IPS DF 4.7 (cell line): Measurements from ENCODE around the gene RAD51B.
"Not testable (repeated sequence)": the region's sequence is repeated elsewhere in the genome, so short reads cannot be mapped to it uniquely, and the experiment has no call there.

Experiments used
- DNase-seq: peaks from one replicate; pipeline ENCODE4 v3.0.0-alpha.2; 2013; ENCODE audit warnings: low spot score; ENCODE audit errors: extremely low read depth

RAD51B gene

DNA sequence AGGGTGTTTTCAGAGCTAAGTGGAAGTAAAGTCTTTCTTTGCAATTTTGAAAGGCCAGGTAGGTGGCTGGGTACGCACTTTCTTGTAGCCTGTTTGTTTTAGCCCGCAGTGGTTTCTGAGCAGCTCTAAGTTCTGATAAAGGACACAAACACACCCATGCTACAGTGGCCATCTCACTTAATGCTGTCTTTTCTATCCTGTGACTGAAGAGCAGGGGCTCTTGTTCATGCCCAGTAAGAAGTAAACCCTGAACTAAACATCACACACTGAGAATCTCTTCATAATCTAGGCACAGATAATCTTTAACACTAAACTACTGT lies 427.2 kb downstream of the RAD51B start:
- no peak for DNase-seq

GRCh38 chr14:68247274-68247673 lies 427.7 kb downstream of the RAD51B start:
- no peak for DNase-seq

GRCh38 chr14:68247676-68248268 lies 428.2 kb downstream of the RAD51B start:
- DNase-seq = no peak

DNA sequence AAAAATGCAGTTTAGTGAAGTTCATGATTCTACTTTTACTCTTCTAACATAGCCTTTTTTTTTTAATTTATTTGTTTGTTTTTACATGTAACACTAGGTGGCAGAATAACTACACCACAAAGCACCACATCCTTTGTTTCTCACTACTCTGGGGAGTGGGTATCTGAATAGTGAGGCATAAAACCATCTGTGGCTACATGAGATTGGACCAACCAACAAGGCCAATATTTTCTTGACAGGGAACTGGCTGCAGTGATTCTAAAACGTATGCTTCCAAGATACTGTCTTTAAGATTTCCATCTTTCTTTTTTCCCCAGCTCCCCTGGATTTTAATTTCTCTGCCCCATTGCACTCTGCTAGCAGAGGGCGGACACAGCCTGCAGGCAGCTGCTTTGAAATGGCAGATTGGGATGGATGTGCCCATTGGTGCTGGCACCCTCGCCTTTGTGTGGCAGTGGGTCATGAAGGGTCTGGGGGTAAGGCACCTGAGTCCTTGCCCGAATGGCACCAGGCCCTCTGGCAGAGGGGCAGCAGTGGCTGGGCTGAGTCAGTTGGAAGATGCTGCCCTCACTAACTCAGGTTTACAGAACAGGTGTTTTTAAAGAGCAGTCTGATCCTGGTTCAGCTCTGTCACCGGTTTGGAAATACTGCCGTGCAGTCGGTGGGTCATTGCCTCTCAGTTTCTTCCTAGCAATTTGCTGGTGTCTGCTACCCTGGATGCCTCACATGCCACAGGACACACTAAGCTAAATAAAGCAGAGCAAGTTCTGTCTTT lies 429.1 kb downstream of the RAD51B start:
- DNase-seq = no peak

DNA sequence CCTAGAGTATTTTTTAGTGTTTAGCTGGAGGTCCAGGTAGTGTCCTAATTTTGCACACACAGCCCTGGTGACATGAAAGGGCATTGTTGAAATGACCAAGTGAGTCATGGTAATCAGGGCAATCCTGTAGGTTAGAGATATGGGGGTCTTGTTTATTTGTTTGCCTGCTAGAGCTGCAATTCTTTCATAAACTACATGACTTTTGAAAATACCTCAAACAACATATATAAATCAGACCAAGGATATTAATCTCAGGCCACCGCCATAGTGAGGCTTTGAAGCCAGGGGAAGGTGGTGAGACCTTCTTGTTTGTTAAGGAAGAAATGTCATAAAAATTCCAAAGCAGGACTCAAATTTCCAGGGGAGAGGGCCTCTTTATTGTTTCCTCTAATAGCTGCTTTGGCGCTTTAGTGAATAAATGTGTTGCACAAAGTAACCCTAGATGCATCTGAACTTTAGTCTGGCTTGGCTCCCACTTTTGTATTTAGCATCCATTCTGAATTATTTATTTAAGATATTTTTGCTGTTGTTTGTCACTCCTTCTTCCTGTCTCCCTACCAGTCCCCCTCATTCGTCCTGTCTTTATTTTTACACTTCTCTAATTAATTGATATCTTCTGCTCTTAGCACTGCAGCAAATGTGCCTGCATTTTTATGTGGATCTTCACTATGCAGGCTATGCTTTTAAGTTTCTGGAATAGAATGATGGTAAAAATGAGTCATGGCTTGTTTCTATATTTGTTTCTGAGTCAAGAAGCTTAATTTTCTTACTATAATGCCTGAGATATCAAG lies 430.3 kb downstream of the RAD51B start:
- DNase-seq = no peak

DNA sequence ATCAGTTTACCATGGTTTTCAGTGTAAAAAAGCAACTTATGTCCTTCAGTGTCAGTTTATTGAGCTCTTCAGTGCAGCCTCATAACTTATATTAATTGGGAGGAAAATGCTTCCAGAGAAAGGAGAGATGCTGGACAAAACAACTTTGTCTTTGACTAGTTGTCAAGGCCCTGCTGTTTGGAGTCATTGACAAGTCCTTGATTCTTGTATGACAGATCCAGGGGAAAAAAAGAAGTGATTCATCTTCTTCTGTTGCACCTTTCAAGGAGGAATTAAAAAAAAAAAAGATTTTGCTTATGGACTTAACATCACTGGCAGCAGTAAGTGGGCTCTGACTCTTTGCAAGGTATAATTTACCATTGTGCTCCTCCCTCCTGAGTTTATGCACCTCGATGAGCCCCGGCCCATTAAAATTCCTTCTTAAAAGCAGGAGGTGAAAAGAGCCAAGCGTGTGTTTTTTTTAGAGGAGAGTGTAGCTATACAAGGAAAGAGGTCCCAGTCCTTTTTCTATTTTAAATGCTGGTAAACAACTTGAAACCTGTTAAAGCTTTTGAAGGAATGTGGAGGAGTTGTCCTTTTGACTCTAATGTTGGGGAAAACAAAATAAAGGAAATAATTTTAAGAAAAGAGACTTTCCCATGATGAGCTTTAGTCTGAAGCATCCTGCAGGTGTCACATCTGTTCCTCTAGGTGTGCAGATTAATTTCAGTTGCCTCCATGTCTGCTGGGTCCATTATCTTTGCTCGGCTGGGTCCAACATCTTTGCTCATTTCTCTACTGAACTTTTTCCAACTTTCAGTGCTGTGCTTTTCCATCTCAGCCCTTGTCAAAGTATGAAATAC lies 431.6 kb downstream of the RAD51B start:
- no peak for DNase-seq

GRCh38 chr14:68251769-68252100 lies 432.2 kb downstream of the RAD51B start:
- no peak for DNase-seq

- no peak for DNase-seq
Observed at GRCh38 chr14:68253160-68253780, 433.7 kb downstream of the RAD51B start.

- no peak for DNase-seq
Observed at GRCh38 chr14:68253878-68254528, 434.4 kb downstream of the RAD51B start.

DNA sequence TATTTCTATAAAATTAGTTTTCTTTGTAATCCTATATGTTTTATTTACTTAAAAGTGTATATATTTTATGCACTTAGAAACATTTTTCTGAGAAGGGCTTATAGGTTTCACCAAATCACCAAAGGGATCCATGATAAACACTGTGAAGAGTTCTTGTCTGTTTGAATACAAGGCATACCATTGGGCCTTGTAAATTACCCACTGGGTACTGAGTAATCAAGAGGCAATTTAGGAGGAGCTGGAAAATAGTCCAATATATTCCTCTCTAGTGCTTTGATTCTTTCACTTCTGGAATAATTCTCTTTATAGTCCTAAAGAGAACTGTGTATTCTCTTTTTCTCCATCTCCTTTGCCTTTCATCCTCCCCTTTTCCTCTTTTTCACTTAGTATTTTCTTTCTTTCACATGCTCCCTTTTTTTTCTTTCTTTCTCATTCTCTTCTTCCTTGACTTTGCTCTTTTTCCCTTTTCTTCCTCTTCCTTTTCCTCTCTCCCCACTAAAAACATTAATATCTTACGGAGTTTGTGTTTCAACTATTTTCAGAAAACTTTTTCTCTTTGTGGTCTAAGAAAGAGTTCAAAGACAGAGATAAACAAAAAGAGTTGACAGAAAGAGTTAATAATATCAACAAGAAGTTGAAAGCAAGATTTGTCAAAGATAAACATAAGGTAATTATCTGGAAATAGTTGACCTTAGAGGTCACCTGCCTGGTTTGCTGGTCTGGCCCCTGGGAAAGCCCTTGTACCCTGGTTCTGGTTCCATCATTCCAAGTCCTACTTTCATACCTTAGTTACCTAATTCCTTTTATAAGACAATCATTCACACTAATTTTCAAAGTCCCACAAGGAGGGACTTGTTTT lies 435.3 kb downstream of the RAD51B start:
- no peak for DNase-seq

DNA sequence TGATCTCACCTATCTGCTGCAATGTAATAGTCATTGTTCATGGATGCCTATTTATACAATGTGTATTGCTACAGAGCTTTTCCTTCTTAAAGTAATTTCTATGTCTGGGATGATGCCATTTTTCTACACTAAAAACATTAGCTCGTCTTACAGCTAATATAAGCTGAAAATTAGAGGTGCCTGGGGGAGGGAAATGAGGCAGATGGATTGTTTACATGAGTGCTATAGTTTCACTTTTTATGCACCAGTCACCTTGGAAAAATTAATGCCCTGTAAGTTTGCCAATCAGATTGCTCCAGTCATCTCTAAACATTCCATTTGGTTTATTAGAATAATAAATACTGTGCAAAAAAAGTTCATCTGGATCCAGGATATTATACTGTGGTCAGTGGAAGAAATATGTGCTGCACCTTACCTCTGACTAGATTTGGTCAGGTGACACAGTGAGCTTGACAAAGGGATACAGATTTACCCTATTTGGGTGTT lies 436.2 kb downstream of the RAD51B start:
- DNase-seq = no peak

- DNase-seq = no peak
Observed at GRCh38 chr14:68257969-68258368, 438.4 kb downstream of the RAD51B start.

GRCh38 chr14:68258995-68259394 lies 439.4 kb downstream of the RAD51B start:
- not testable (repeated sequence) for DNase-seq

DNA sequence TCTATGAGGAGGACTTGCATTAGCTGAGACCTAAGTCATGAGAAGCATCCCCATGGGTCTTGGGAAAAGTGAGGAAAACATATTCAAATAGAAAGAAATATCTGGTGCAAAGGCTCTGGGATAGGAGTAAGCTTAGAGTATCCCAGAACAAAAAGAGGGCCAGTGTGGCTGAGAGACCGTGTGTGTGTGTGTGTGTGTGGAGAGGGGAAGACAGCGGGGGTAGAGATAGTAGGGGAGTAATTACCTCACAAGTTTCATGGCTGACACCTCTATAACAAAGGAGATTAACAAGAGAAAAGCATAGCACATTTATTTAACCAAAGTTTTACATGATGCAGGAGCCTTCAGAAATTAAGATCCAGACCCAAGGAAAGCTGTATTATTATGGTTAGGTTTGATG lies 440.5 kb downstream of the RAD51B start:
- no peak for DNase-seq

DNA sequence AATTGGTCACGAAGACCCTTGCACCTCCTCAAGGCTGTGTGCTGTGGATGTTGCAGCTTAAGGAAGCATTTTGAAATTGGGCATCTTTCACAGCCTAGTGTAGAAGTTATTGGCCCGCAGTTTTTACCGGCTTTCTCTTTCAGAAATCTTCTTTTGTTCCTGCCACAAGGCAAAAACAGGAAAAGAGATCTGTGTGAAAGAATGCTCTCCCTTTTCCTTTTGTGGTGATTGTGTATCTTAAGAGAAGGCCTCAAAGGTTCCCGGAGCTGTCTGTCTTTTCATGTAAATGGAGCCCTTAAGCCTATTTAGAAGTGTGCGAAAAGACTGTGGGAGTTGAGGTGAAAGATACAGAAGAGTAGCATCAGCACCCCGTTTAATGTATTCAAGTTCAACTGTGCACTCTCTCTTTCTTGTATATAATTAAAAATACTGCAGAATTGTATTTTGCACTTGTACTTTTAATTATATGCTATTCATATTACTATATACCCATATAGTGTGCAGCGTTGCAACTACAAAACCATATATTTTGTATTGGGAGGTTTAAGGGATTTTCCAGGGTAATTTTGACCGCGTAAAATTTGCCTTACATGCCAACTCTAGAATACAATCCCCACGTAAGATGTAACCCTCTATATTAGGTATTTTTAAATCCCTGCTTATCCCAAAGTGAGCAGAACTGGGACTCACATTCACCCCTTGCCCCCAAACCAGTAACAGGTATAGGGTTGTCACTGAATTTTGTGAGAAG lies 441.7 kb downstream of the RAD51B start:
- DNase-seq = peak; percentile 78

- no peak for DNase-seq
Observed at GRCh38 chr14:68262567-68262966, 443.0 kb downstream of the RAD51B start.

DNA sequence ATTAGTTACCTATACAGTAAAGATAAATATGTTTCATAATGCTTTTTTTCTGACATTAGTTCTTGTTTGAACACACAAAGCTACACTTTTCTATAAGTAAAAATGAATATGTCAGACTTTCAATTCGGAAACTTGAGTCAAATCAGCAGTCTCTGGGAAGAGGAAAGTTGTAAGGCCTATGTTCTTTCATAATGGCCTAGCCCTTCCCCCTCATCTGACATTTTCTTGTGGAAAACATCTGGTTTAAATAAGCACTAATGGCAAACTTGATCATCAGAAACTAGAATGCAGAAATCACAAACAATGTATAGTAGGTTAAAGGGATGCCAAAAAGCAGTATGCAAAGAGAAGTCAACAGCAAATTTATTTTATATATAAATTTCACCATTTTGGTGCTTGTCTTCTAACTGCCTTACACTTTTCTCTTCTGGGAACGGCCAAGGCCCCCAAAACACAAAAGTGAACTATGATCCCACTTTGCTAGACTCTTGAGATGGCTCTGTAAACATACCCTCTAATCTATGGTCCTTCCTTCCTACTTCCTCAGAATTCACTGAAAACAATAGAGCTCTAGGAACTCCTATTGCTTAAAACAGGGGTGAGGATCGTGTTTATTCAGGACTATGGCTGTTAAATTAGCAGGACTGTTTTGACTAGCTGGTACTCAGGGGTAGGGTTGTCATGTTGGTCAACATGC lies 444.1 kb downstream of the RAD51B start:
- no peak for DNase-seq

GRCh38 chr14:68264260-68264569 lies 444.6 kb downstream of the RAD51B start:
- no peak for DNase-seq

DNA sequence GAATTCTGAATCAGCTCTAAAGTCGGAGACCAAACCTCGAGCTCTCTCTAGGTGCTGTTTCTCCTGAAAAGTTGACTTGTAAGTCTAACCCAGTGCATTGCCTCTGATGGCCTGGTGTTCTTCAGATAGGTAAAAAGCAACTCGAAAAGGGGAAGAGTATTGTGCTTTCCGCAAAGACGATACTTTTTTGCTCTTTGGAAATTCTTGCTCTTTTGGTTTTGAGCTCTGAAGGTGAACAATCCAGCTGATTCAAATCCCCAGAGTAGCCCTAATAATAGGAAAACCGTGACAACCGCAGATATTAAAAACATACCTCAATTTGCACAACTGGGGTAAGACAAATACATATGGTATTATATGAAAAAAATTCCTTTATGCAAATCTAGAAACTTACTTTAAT lies 447.4 kb downstream of the RAD51B start:
- DNase-seq = no peak
